Thyroid gland (tissue), 4 donors: ENCODE measurements around the gene RIC1.

Experiments
- POLR2A ChIP-seq, 2 donors: fragments of 450-650 bp; IDR thresholded peaks; one replicate each; pipeline ENCODE4 v1.6.1; 2017; ENCODE audit warnings: antibody characterized with exemption in 2 of 2, mild to moderate bottlenecking in 2 of 2, moderate library complexity in 1 of 2
- TF ChIP-seq, protein P1 (sequence below), 6 experiments: fragments of 200-600 bp in 3 of 6; fragments of 450-650 bp in 3 of 6; sonication (generic) in 3 of 6; IDR thresholded peaks; one replicate each; pipeline ENCODE4 v1.5.1; 2016 to 2019; ENCODE audit warnings: antibody characterized with exemption in 6 of 6, mild to moderate bottlenecking in 2 of 6, inconsistent platforms in 1 of 6, moderate library complexity in 1 of 6

- TF ChIP-seq, protein P1, sequence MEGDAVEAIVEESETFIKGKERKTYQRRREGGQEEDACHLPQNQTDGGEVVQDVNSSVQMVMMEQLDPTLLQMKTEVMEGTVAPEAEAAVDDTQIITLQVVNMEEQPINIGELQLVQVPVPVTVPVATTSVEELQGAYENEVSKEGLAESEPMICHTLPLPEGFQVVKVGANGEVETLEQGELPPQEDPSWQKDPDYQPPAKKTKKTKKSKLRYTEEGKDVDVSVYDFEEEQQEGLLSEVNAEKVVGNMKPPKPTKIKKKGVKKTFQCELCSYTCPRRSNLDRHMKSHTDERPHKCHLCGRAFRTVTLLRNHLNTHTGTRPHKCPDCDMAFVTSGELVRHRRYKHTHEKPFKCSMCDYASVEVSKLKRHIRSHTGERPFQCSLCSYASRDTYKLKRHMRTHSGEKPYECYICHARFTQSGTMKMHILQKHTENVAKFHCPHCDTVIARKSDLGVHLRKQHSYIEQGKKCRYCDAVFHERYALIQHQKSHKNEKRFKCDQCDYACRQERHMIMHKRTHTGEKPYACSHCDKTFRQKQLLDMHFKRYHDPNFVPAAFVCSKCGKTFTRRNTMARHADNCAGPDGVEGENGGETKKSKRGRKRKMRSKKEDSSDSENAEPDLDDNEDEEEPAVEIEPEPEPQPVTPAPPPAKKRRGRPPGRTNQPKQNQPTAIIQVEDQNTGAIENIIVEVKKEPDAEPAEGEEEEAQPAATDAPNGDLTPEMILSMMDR (IDR thresholded peaks at IDR 0.05), result no peak
- TF ChIP-seq POLR2A (IDR thresholded peaks at IDR 0.05), result no peak
These were observed 186.6 kb downstream of the RIC1 start for GRCh38 chr9:5815461-5815860.
